Loucy (cell line): ENCODE measurements around the gene DENND2A.

ENCODE experiments used
- H2AFZ ChIP-seq: fragments of 200-600 bp; sonication (generic); 2 replicates; pipeline ENCODE4 v1.6.0; 2016; ENCODE audit warnings: antibody characterized with exemption, mild to moderate bottlenecking, low read length, moderate library complexity
- H3F3A ChIP-seq: fragments of 200-600 bp; 2 replicates; pipeline ENCODE4 v1.6.0; 2016; ENCODE audit warnings: antibody characterized with exemption, low read depth, mild to moderate bottlenecking
- H3K27me3 ChIP-seq: fragments of 200-600 bp; sonication (generic); 2 replicates; pipeline ENCODE4 v1.6.1; 2014; ENCODE audit warnings: low read length, mild to moderate bottlenecking; ENCODE audit not compliant: insufficient read depth, poor library complexity, severe bottlenecking
- H3K36me3 ChIP-seq: fragments of 200-600 bp; sonication (generic); 2 replicates; pipeline ENCODE4 v1.6.1; 2016; ENCODE audit warnings: low read length; ENCODE audit not compliant: insufficient read depth
- H3K4me1 ChIP-seq: fragments of 200-600 bp; sonication (generic); 2 replicates; pipeline ENCODE4 v1.5.1; 2014; ENCODE audit warnings: low read length, mild to moderate bottlenecking; ENCODE audit not compliant: insufficient read depth, poor library complexity, severe bottlenecking
- H3K4me2 ChIP-seq: fragments of 200-600 bp; sonication (generic); 2 replicates; pipeline ENCODE4 v1.6.0; 2014; ENCODE audit warnings: antibody characterized with exemption, low read length, low read depth, mild to moderate bottlenecking; ENCODE audit not compliant: poor library complexity, severe bottlenecking
- H3K4me3 ChIP-seq: fragments of 200-600 bp; sonication (generic); 2 replicates; pipeline ENCODE4 v1.5.1; 2014; ENCODE audit warnings: low read length, mild to moderate bottlenecking, mixed read lengths; ENCODE audit not compliant: poor library complexity, severe bottlenecking
- H3K79me2 ChIP-seq: fragments of 200-600 bp; sonication (generic); 2 replicates; pipeline ENCODE4 v1.6.1; 2014; ENCODE audit warnings: low read length; ENCODE audit not compliant: insufficient read depth
- H3K9ac ChIP-seq: fragments of 200-600 bp; sonication (generic); 2 replicates; pipeline ENCODE4 v1.6.0; 2014; ENCODE audit warnings: mild to moderate bottlenecking, low read depth, low read length, moderate library complexity; ENCODE audit not compliant: poor library complexity, severe bottlenecking
- H3K9me2 ChIP-seq: fragments of 200-600 bp; sonication (generic); replicated peaks from 2 replicates; pipeline ENCODE4 v1.6.1; 2016; ENCODE audit warnings: low read depth, low read length, mixed read lengths
- H3K9me3 ChIP-seq: fragments of 200-600 bp; sonication (generic); 2 replicates; pipeline ENCODE4 v1.6.1; 2014; ENCODE audit warnings: mild to moderate bottlenecking, antibody characterized with exemption, low read length, low read depth; ENCODE audit not compliant: insufficient read depth
- H4K20me1 ChIP-seq: fragments of 200-600 bp; sonication (generic); 2 replicates; pipeline ENCODE4 v1.6.0; 2014; ENCODE audit warnings: antibody characterized with exemption, low read length, mild to moderate bottlenecking; ENCODE audit not compliant: insufficient read depth, poor library complexity, severe bottlenecking
- EZH2phosphoT487 ChIP-seq: fragments of 200-600 bp; IDR thresholded peaks from 2 replicates; pipeline ENCODE4 v1.6.1; 2018; ENCODE audit warnings: antibody characterized with exemption, mild to moderate bottlenecking, moderate library complexity, borderline replicate concordance
- TF ChIP-seq, protein P1 (sequence below): fragments of 200-600 bp; sonication (generic); conservative IDR thresholded peaks from 2 replicates; pipeline ENCODE4 v1.5.1; 2014; ENCODE audit warnings: mild to moderate bottlenecking, antibody characterized with exemption, low read length

Gene DENND2A

GRCh38 chr7:140655511-140656408 lies 15.1 kb upstream of the DENND2A start:
- peak overlapping the region; percentile 91; the same call in 1 of the 2 replicates for H2AFZ ChIP-seq
- H3K9ac ChIP-seq: no peak overlapping the region
- no peaks in the 10 kb centered on the region for H3K36me3 ChIP-seq
- peak overlapping the region; percentile 54 for H3K4me2 ChIP-seq
- no peaks in the 10 kb centered on the region for H3K27me3 ChIP-seq
- no peaks in the 10 kb centered on the region for H4K20me1 ChIP-seq
- H3K4me1 ChIP-seq: peaks cover 5% of the 10 kb centered on the region
- H3K79me2 ChIP-seq: no peaks in the 10 kb centered on the region
- no peaks in the 10 kb centered on the region for H3K9me2 ChIP-seq
- TF ChIP-seq EZH2phosphoT487: no peak
- no peak overlapping the region for H3K4me3 ChIP-seq
- no peaks in the 10 kb centered on the region for H3F3A ChIP-seq
- no peaks in the 10 kb centered on the region for H3K9me3 ChIP-seq

- Histone ChIP-seq H4K20me1 (no peaks in the 10 kb centered on the region), H3K27me3 (no peaks in the 10 kb centered on the region), H3K36me3 (no peaks in the 10 kb centered on the region), H3K9me2 (no peaks in the 10 kb centered on the region), H2AFZ (no peak overlapping the region), H3K9ac (no peak overlapping the region), H3K4me2 (no peak overlapping the region), H3K9me3 (no peaks in the 10 kb centered on the region), H3F3A (no peaks in the 10 kb centered on the region), H3K79me2 (no peaks in the 10 kb centered on the region), H3K4me3 (no peak overlapping the region), H3K4me1 (peaks cover 5% of the 10 kb centered on the region)
- TF ChIP-seq EZH2phosphoT487: no peak
- TF ChIP-seq, protein P1, sequence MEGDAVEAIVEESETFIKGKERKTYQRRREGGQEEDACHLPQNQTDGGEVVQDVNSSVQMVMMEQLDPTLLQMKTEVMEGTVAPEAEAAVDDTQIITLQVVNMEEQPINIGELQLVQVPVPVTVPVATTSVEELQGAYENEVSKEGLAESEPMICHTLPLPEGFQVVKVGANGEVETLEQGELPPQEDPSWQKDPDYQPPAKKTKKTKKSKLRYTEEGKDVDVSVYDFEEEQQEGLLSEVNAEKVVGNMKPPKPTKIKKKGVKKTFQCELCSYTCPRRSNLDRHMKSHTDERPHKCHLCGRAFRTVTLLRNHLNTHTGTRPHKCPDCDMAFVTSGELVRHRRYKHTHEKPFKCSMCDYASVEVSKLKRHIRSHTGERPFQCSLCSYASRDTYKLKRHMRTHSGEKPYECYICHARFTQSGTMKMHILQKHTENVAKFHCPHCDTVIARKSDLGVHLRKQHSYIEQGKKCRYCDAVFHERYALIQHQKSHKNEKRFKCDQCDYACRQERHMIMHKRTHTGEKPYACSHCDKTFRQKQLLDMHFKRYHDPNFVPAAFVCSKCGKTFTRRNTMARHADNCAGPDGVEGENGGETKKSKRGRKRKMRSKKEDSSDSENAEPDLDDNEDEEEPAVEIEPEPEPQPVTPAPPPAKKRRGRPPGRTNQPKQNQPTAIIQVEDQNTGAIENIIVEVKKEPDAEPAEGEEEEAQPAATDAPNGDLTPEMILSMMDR: no peak
These were observed 14.0 kb upstream of the DENND2A start for GRCh38 chr7:140654661-140655060.

DNA sequence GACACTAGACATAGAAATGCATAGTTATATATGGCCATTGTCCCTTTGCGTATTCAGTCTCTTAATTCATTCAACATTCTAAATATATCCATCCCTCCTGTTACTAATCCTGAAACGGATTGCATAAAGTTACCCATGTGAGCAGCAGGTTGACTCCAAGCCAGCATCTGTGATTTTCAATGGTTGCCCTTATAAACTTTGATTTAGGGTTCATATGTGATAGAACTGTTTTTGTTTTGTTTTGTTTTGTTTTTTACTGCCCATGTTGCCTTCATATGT lies 13.4 kb upstream of the DENND2A start:
- Histone ChIP-seq H4K20me1 (no peaks in the 10 kb centered on the region), H3K4me3 (no peak overlapping the region), H3K79me2 (no peaks in the 10 kb centered on the region), H3K4me2 (no peak overlapping the region), H3K27me3 (no peaks in the 10 kb centered on the region), H3K9ac (no peak overlapping the region), H3K9me3 (no peaks in the 10 kb centered on the region), H3K4me1 (peaks cover 5% of the 10 kb centered on the region), H2AFZ (no peak overlapping the region), H3K36me3 (no peaks in the 10 kb centered on the region), H3F3A (no peaks in the 10 kb centered on the region), H3K9me2 (no peaks in the 10 kb centered on the region)
- TF ChIP-seq, protein P1: no peak
